Breast epithelium (tissue), 4 donors: Measurements from ENCODE around the gene HTRA2. TPM values are rescaled to one million over a fixed set of nuclear protein-coding genes. Genes with fewer than 3 reads are reported as not detected.
"Not testable (repeated sequence)": the region's sequence is repeated elsewhere in the genome, so short reads cannot be mapped to it uniquely, and the experiment has no call there.

ENCODE experiments used
- DNase-seq, 2 donors: peaks; one replicate each; pipeline ENCODE4 v3.0.0-alpha.2; 2019; ENCODE audit warnings: low spot score in 2 of 2
- H3K27ac ChIP-seq, 2 donors: fragments of 200-600 bp; sonication (generic) in 1 of 2; one replicate each; pipeline ENCODE4 v1.5.1; 2016 to 2019; ENCODE audit warnings: mild to moderate bottlenecking in 1 of 2
- H3K27me3 ChIP-seq, 2 donors: fragments of 200-600 bp; sonication (generic) in 1 of 2; one replicate each; pipeline versions ENCODE4 v1.5.1 to v1.6.0; 2017 to 2019; ENCODE audit warnings: control low read depth in 1 of 2, mild to moderate bottlenecking in 1 of 2
- H3K36me3 ChIP-seq: fragments of 200-600 bp; one replicate; pipeline ENCODE4 v1.5.1; 2019
- H3K4me1 ChIP-seq, 2 donors: fragments of 200-600 bp; sonication (generic); one replicate each; pipeline ENCODE4 v1.5.1; 2016 to 2019; ENCODE audit warnings: control low read depth in 1 of 2
- H3K4me3 ChIP-seq, 3 donors: fragments of 200-600 bp; sonication (generic); 1 replicate in 2 of 3; 2 replicates in 1 of 3; pipeline ENCODE4 v1.5.1; 2016 to 2019; ENCODE audit warnings: mild to moderate bottlenecking in 3 of 3, moderate library complexity in 2 of 3
- H3K9me3 ChIP-seq, 2 donors: fragments of 200-600 bp; sonication (generic) in 1 of 2; one replicate each; pipeline ENCODE4 v1.5.1; 2016 to 2019; ENCODE audit warnings: control low read depth in 1 of 2
- POLR2A ChIP-seq: fragments of 450-650 bp; IDR thresholded peaks from one replicate; pipeline ENCODE4 v1.6.1; 2016; ENCODE audit warnings: antibody characterized with exemption, mild to moderate bottlenecking, moderate library complexity
- POLR2AphosphoS5 ChIP-seq, 3 donors: sonication (generic); formaldehyde crosslinking; IDR thresholded peaks; one replicate each; pipeline ENCODE4 v1.6.1; 2017; ENCODE audit warnings: antibody characterized with exemption in 3 of 3
- intact Hi-C: fragments of 100-400 bp; cut with DNase I; formaldehyde crosslinking; loops from one replicate; pipeline ENCODE4 v1.15.1; 2023; ENCODE audit warnings: low total_unique reads
- total RNA-seq, 3 donors: library from RNA; depleted of rRNA; stranded (reverse); fragments of >200 nt; gene quantifications; one replicate each; pipeline ENCODE4 v1.1.0, GENCODE V29; 2016
- TF ChIP-seq, protein P1 (sequence below), 3 donors: fragments of 450-650 bp; IDR thresholded peaks; one replicate each; pipeline ENCODE4 v1.5.1; 2016 to 2017; ENCODE audit warnings: antibody characterized with exemption in 3 of 3, mild to moderate bottlenecking in 3 of 3, moderate library complexity in 3 of 3

HTRA2 gene
- total RNA-seq: 10 to 100 TPM; 32.1 to 34.5 (median 32.5) TPM

DNA sequence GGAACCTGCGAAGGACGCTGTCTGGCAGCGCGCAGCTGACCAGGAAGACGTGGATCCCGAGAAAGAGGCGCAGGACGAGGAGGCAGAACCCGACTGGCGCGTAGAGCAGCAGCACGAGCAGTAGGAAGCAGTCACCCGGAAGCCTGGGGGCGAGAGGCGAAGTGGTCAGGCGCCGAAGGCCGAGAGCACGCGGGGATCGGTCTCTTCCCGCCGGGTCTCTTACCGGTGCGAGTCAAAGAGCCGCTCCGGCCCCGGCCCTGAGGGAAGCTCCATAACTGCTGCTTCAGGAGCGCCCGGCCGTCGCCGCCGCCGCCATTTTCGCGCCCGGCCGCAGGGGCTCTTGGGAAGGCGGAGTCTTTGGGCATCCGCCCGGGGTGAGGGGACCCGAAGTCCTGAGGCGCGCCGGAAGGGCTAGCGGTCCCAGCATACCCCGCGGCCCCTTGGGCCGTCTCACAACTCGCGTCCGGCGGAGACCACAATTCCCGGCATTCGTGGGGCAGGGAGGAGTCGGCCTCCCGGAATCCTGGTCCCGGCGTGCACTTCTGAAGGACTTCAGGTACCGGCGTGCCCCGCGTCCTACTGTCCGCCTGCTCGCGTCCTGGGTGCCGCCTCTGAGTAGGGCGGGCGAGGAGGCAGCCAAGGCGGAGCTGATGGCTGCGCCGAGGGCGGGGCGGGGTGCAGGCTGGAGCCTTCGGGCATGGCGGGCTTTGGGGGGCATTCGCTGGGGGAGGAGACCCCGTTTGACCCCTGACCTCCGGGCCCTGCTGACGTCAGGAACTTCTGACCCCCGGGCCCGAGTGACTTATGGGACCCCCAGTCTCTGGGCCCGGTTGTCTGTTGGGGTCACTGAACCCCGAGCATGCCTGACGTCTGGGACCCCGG is at the start of gene HTRA2, which contains the start of gene AUP1:
TSS of gene HTRA2 (plus strand) at position 577 of the 882 bp plus-strand sequence. CDS start at position 651, 74 bp downstream.
TSS of gene AUP1 (minus strand) at position 350 of the 882 bp plus-strand sequence. CDS start at position 273, 77 bp downstream.
- DNase-seq: peak; percentile 95 to 96
- no peaks in the 10 kb centered on the region for H3K36me3 ChIP-seq
- H3K27me3 ChIP-seq: no peaks in the 10 kb centered on the region
- H3K4me3 ChIP-seq: peak within 1 kb of the TSS; percentile 75 to 92 (median 77)
- no peaks in the 10 kb centered on the region for H3K9me3 ChIP-seq
- intact Hi-C loops: no loop called here
- peak; percentile 61 for TF ChIP-seq POLR2A
- TF ChIP-seq, protein P1, sequence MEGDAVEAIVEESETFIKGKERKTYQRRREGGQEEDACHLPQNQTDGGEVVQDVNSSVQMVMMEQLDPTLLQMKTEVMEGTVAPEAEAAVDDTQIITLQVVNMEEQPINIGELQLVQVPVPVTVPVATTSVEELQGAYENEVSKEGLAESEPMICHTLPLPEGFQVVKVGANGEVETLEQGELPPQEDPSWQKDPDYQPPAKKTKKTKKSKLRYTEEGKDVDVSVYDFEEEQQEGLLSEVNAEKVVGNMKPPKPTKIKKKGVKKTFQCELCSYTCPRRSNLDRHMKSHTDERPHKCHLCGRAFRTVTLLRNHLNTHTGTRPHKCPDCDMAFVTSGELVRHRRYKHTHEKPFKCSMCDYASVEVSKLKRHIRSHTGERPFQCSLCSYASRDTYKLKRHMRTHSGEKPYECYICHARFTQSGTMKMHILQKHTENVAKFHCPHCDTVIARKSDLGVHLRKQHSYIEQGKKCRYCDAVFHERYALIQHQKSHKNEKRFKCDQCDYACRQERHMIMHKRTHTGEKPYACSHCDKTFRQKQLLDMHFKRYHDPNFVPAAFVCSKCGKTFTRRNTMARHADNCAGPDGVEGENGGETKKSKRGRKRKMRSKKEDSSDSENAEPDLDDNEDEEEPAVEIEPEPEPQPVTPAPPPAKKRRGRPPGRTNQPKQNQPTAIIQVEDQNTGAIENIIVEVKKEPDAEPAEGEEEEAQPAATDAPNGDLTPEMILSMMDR (IDR thresholded peaks at IDR 0.05): no peak
- peak; percentile 86 to 94 (median 88) for TF ChIP-seq POLR2AphosphoS5 (IDR thresholded peaks at IDR 0.05)
- H3K27ac ChIP-seq: peak within 1 kb of the TSS; percentile 90 to 92
- H3K4me1 ChIP-seq: peaks cover 0 to 18% of the 10 kb centered on the region in 2 donors

DNA sequence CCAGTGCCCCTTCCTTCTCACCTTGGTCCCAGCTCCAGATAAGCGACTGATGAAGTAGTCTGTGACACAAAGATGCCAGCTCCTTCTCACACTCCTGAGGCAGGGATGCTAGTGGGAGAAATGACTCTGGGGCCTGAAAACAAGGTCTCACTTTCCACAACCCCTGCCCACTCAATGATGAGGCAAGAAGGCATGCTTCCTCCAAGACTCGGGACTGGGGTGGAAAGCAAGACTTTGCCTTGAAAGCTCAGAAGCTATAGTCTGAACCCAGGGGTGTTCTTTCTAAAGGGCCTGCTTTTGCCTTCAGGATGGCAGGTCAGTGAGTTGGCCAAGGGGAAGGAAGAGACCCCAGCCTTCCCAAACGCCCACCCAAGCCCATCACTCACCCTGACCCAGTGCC is 48.3 kb upstream of the HTRA2 start:
- no peak for DNase-seq
- intact Hi-C loops: loop anchor here (5.0 kb wide), 1 partner anchor 101 kb away; no protein-coding TSS in a partner anchor

DNA sequence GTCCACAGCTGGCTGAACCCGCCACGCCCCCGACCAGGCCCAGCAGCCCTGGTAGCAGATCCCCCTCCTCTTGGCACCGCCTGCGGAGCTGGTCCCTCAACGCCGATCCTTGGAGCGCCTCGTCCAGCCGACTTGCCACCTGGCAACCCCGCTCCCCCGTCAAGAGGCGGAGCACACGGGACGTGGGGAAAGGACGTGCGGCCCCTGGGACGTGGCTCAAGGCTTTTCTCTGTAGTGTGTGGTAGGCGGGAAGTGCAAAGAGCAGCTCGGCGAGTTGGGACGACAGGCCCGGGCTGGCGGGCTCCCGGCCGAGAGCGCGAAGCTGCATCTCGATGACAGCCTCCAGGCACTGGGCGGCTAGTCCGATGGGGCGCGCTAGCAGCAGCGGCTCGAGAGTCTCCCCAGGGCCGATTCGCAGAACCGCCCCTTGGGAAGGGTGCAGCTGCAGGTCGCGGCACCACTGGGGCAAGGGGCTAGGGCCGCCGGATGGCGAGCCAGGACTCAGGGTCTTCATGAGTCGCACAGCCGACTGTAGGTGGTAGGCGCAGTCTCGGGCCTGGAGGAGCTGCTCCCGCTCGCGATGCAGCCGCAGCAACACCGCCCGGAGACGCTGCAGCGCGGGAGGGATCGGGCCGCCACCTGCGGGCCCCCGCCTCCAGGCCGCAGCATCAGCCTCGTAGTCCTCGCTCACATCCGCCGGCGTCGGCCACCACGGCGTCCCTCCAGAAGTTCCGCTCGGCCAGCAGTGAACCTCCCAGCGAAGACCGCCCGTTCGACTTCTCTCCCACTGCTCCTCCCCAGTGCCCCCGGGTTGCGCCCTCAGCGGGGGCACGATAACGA is 47.6 kb upstream of the HTRA2 start:
- H3K27ac ChIP-seq: peak overlapping the region; percentile 90 to 94
- H3K36me3 ChIP-seq: no peaks in the 10 kb centered on the region
- no peak for TF ChIP-seq POLR2AphosphoS5 (IDR thresholded peaks at IDR 0.05)
- TF ChIP-seq, protein P1 (IDR thresholded peaks at IDR 0.05): no peak
- no peak for TF ChIP-seq POLR2A
- no peak for DNase-seq
- intact Hi-C loops: loop anchor here (5.0 kb wide), 1 partner anchor 100 kb away; no protein-coding TSS in a partner anchor
- H3K4me1 ChIP-seq: peaks cover 8 to 14% of the 10 kb centered on the region in 2 donors
- H3K27me3 ChIP-seq: no peaks in the 10 kb centered on the region
- peak overlapping the region; percentile 71 to 99 (median 89) for H3K4me3 ChIP-seq
- H3K9me3 ChIP-seq: no peaks in the 10 kb centered on the region

More for the DNA sequence above, 48.3 kb upstream of the HTRA2 start:
- Histone ChIP-seq H3K36me3 (no peaks in the 10 kb centered on the region), H3K27ac (no peak overlapping the region), H3K4me1 (peaks cover 8 to 14% of the 10 kb centered on the region in 2 donors), H3K27me3 (no peaks in the 10 kb centered on the region), H3K9me3 (no peaks in the 10 kb centered on the region), H3K4me3 (peak overlapping the region; percentile 71 to 99 (median 89))
- TF ChIP-seq, protein P1 (IDR thresholded peaks at IDR 0.05): no peak
- TF ChIP-seq POLR2A (no peak), POLR2AphosphoS5 (IDR thresholded peaks at IDR 0.05) (no peak)

DNA sequence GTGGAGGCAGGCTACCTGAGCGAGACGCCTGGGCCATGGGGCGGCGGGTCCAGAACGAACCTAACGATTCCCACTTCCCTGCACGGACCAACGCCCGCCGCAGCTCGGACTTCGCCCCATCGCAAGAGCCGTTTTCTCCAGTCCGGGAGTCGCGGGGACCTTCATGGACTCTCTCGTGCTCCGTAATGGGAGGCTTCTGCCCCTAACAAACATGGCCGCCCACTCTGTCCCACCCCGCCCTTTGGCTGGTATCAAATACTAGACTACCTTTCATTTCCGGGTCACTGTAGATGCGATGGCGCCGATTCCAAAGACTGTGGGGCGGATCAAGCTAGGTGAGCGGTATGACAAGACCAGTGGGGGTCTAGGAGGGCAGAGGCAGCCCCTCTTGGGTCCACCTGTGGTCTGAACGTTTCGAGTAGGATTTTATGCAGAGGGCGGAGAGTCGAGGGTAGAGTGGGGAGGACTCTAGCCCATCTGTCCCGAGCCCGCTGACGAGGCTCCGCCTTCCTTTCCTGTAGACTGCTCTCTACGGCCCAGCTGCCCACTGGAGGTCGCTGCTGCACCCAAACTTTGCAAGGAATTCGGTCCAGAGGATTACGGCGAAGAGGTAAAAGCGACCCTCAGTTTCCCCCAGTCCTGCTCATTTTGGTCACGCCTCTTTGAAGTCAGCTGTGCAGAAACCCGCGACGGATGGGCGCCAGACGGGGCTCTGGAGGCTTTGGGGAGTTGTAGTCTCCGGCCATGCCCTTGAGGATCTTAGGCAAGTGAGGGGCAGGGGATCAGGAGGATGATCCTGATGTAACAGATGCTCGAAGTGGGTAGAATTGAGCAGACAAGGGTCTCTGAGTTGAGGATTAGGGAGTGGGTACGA is 46.7 kb upstream of the HTRA2 start, which contains the start of the genes CCDC142 and TTC31:
TSS of gene CCDC142 (minus strand) at position 198 of the 874 bp plus-strand sequence. CDS start at position 37, 161 bp downstream.
TSS of gene TTC31 (plus strand) at position 281 of the 874 bp plus-strand sequence. CDS start at position 296, 15 bp downstream.
- Histone ChIP-seq H3K27ac (peak within 1 kb of the TSS; percentile 90 to 94), H3K9me3 (no peaks in the 10 kb centered on the region), H3K4me1 (peaks cover 8 to 14% of the 10 kb centered on the region in 2 donors), H3K36me3 (no peaks in the 10 kb centered on the region), H3K27me3 (no peaks in the 10 kb centered on the region), H3K4me3 (peak within 1 kb of the TSS; percentile 71 to 99 (median 89))
- peak; percentile 96 to 98 for DNase-seq
- intact Hi-C loops: loop anchor here (5.0 kb wide), 1 partner anchor 99 kb away; no protein-coding TSS in a partner anchor
- TF ChIP-seq POLR2AphosphoS5 (IDR thresholded peaks at IDR 0.05): peak; percentile 86 to 88 (median 88)
- no peak for TF ChIP-seq POLR2A
- TF ChIP-seq, protein P1 (IDR thresholded peaks at IDR 0.05): peak; percentile 81 to 91 (median 84)

DNA sequence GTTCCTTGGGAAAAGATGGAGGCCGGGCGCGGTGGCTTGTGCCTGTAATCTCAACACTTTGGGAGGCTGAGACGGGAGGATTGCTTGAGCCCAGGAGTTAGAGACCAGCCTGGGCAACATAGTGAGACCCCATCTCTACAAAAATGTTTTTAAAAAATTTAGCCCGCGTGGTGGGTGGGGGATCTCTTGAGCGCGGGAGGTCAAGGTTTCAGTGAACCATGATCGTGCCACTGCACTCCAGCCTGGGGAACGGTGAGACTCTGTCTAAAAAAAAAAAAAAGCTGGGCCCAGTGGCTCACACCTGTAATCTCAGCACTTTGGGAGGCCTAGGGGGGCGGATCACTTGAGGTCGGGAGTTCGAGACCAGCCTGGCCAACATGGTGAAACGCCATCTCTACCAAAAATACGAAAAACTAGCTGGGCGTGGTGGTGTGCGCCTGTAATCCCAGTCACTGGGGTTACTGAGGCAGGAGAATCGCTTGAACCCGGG is 46.0 kb upstream of the HTRA2 start:
- Histone ChIP-seq H3K4me3 (peak overlapping the region; percentile 71 to 99 (median 89)), H3K27ac (peak overlapping the region in 1 of 2 donors; percentile 90), H3K4me1 (peaks cover 8 to 14% of the 10 kb centered on the region in 2 donors)
- not testable (repeated sequence) for H3K36me3 ChIP-seq, H3K9me3 ChIP-seq, DNase-seq, H3K27me3 ChIP-seq
- intact Hi-C loops: loop anchor here (5.0 kb wide), 1 partner anchor 99 kb away; no protein-coding TSS in a partner anchor
